ENCODE results near the gene ARHGEF37. TPM values are rescaled to one million over a fixed set of nuclear protein-coding genes. Genes with fewer than 3 reads are reported as not detected.

ARHGEF37 gene
- total RNA-seq, 1 donor from 2014 or later: 1.0 TPM

DNA sequence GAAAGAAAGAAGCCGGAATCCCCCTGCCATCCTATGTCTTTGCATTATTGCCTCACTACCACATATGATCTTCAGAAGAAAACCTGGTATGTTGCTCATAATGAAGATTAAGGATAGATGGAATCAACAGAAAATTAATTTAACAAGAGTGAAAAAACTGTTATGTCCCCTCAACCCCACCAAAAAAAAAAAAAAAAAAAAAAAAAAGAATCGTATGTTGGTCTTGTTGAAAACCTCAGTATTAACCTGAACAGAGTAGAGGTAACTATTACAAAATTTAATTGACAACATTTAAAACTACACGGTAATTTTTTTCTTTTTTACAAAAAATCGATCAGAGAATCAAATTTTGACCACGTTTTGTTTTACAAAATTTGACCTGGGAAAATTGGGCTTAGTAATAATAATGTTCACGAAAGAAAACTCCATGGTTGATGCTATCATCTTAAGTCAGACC lies 29.2 kb upstream of the ARHGEF37 start:
- H3K36me3 Mint-ChIP-seq (ENCODE audit: unreplicated experiment): no peaks in the 10 kb centered on the region
- no peak for DNase-seq
- H3K9me3 Mint-ChIP-seq (ENCODE audit: unreplicated experiment): peaks cover 14% of the 10 kb centered on the region
- H3K27me3 Mint-ChIP-seq (ENCODE audit: unreplicated experiment): peaks cover 13% of the 10 kb centered on the region
- TF ChIP-seq, protein P1, sequence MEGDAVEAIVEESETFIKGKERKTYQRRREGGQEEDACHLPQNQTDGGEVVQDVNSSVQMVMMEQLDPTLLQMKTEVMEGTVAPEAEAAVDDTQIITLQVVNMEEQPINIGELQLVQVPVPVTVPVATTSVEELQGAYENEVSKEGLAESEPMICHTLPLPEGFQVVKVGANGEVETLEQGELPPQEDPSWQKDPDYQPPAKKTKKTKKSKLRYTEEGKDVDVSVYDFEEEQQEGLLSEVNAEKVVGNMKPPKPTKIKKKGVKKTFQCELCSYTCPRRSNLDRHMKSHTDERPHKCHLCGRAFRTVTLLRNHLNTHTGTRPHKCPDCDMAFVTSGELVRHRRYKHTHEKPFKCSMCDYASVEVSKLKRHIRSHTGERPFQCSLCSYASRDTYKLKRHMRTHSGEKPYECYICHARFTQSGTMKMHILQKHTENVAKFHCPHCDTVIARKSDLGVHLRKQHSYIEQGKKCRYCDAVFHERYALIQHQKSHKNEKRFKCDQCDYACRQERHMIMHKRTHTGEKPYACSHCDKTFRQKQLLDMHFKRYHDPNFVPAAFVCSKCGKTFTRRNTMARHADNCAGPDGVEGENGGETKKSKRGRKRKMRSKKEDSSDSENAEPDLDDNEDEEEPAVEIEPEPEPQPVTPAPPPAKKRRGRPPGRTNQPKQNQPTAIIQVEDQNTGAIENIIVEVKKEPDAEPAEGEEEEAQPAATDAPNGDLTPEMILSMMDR (IDR thresholded peaks at IDR 0.05; ENCODE audit: partially characterized antibody, unreplicated experiment): peak; percentile 26
- peak overlapping the region; percentile 97 for H3K4me3 Mint-ChIP-seq (ENCODE audit: unreplicated experiment)
- peaks cover 6% of the 10 kb centered on the region for H3K4me1 Mint-ChIP-seq (ENCODE audit: low read depth, unreplicated experiment)
- H3K27ac Mint-ChIP-seq (ENCODE audit: unreplicated experiment): peak overlapping the region; percentile 99

DNA sequence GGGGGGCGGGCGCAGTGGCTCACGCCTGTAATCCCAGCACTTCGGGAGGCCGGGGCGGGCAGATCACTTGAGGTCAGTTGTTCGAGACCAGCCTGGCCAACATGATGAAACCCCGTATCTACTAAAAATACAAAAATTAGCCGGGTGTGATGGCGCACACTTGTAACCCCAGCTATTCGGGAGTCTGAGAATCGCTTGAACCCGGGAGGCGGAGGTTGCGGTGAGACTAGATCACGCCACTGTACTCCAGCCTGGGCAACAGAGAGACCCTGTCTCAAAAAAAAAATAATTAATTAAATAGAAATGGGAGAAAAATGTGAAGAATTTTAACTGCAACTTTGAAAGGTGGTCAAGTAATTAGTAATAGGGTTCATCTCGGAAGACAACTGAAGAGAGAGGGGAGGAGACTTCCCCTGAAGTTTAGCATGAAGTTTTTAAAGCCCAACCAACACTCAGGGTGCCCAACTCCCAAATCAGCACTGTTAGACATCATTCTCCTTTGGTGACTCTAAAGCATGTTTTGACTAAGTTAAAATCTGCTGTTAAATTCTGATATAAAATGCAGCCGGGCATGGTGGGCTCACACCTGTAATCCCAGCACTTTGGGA lies 28.6 kb upstream of the ARHGEF37 start:
- no peak for DNase-seq
- Mint-ChIP-seq H3K36me3 (ENCODE audit: unreplicated experiment) (no peaks in the 10 kb centered on the region), H3K4me3 (ENCODE audit: unreplicated experiment) (no peak overlapping the region), H3K27me3 (ENCODE audit: unreplicated experiment) (peaks cover 13% of the 10 kb centered on the region), H3K4me1 (ENCODE audit: low read depth, unreplicated experiment) (peaks cover 2% of the 10 kb centered on the region), H3K9me3 (ENCODE audit: unreplicated experiment) (peaks cover 14% of the 10 kb centered on the region), H3K27ac (ENCODE audit: unreplicated experiment) (no peak overlapping the region)
- TF ChIP-seq, protein P1 (IDR thresholded peaks at IDR 0.05; ENCODE audit: partially characterized antibody, unreplicated experiment): no peak

DNA sequence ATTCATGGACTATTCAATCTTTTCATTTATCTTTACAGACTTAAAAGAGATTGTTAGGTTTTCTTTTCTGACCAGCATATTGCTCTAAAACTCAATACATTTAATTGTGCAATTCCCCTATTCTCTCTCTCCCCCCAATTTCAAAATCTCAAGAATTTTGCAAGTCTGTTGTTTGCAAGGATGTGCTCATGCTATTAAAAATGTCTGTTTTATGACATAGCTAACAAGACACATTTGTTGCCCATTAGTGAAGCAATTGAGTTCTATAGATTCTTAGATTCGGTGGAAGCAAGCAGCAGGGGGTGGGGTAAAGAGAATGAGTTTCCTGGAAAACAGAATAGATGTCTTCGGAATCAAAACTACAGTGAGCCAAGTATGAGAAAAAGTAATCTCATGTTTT lies 21.6 kb upstream of the ARHGEF37 start:
- Mint-ChIP-seq H3K4me3 (ENCODE audit: unreplicated experiment) (no peak overlapping the region), H3K36me3 (ENCODE audit: unreplicated experiment) (no peaks in the 10 kb centered on the region), H3K4me1 (ENCODE audit: low read depth, unreplicated experiment) (no peaks in the 10 kb centered on the region), H3K9me3 (ENCODE audit: unreplicated experiment) (no peaks in the 10 kb centered on the region), H3K27ac (ENCODE audit: unreplicated experiment) (no peak overlapping the region), H3K27me3 (ENCODE audit: unreplicated experiment) (peaks cover 3% of the 10 kb centered on the region)
- DNase-seq: no peak
- TF ChIP-seq, protein P1 (IDR thresholded peaks at IDR 0.05; ENCODE audit: partially characterized antibody, unreplicated experiment): no peak

DNA sequence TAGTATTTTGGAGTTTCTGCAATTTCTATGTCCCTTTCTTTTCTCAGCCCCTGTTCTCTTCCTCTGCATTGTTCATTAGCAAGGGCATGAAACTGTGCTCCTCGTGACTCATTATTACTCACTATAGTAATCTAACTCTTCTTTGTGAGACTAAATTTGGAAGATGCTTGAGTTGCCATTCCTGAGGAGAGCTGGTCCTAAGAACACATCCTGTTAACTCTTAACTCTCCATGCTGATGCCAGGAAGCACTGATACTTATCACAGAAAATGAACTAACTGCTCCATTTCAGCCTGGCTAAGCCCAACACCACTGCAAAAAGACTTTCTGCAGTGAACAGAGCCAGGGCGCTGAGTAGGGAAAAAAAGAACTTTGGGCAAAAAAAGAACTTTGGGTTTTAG lies 19.4 kb upstream of the ARHGEF37 start:
- DNase-seq: no peak
- Mint-ChIP-seq H3K27me3 (ENCODE audit: unreplicated experiment) (peaks cover 3% of the 10 kb centered on the region), H3K4me1 (ENCODE audit: low read depth, unreplicated experiment) (no peaks in the 10 kb centered on the region), H3K9me3 (ENCODE audit: unreplicated experiment) (no peaks in the 10 kb centered on the region), H3K36me3 (ENCODE audit: unreplicated experiment) (no peaks in the 10 kb centered on the region), H3K4me3 (ENCODE audit: unreplicated experiment) (no peak overlapping the region), H3K27ac (ENCODE audit: unreplicated experiment) (no peak overlapping the region)
- TF ChIP-seq, protein P1 (IDR thresholded peaks at IDR 0.05; ENCODE audit: partially characterized antibody, unreplicated experiment): no peak

DNA sequence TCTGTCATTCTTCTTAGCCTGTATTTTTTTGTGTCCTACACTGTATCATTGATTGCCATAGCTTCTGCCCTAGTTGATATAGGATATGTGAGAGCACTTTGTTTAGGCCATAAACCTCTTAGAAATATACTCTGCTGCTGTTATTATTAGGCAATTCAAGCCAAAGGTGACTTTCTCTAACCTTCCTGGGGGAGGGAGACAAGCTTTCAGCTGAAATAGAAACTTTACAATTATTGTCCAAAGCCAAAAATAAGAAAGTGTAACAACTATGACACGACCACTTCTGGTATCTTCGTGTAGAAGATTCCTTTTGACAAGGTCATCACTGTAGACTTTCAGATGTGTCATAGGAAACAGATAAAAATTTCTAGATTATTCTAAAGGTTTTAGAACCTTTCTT lies 17.8 kb upstream of the ARHGEF37 start:
- Mint-ChIP-seq H3K36me3 (ENCODE audit: unreplicated experiment) (no peaks in the 10 kb centered on the region), H3K4me1 (ENCODE audit: low read depth, unreplicated experiment) (no peaks in the 10 kb centered on the region), H3K4me3 (ENCODE audit: unreplicated experiment) (no peak overlapping the region), H3K27me3 (ENCODE audit: unreplicated experiment) (peaks cover 3% of the 10 kb centered on the region), H3K9me3 (ENCODE audit: unreplicated experiment) (no peaks in the 10 kb centered on the region), H3K27ac (ENCODE audit: unreplicated experiment) (no peak overlapping the region)
- TF ChIP-seq, protein P1 (IDR thresholded peaks at IDR 0.05; ENCODE audit: partially characterized antibody, unreplicated experiment): no peak
- no peak for DNase-seq
